Measurements from ENCODE around the gene MOV10. TPM values are rescaled to one million over a fixed set of nuclear protein-coding genes. Genes with fewer than 3 reads are reported as not detected.
A peak's percentile ranks its signal among the peaks of the same experiment; 100 is the strongest.

The MOV10 gene
- total and polyA plus RNA-seq, 2 of the 13 experiments (the other 11 are each of a cell fraction or from before 2014, with no cell fraction given) = 56.4 to 58.2 TPM

DNA sequence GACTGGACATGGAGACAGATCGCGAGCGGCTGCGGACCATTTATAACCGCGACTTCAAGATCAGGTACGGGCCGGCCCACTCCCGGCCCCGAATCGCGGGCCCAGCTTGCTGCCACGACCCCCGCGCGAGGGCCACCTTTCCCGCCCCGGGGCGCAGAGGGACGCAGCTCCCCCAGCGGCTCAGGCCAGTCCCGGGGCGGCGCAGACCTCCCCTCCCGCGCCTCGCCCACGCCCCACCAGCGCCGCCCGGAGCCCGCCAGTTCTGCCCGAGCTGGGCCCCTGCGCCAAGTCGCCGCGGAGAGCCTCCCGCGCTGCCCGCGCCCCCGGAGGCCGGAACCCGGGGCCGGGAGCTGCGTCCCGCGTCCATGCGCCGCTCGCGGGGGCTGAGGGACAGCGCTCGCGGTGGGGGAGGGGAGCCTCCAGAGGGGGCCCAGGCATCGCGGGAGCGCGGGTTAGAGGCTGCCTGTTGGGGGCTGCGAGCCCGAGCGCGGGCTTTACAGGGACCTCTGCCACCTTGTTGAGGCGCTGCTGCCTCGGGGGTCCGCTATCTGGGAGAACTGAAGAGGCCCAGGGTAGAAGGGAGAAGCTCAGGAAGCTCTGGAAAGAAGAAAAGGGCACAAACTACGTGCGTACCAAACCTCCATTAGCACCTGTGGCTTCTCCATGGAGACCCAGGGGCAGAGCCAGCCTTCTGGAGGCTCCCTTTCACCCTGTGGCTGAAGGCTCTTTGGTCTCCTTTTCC, 698 bp downstream of the MOV10 start (continued):
- peak; percentile 38; the same call in 1 of the 2 replicates for TF ChIP-seq MTERF4 (CRISPR knock-in tag; IDR thresholded peaks at IDR 0.05)
- peak; percentile 3; the same call in 1 of the 2 replicates for TF ChIP-seq ZNF605 (CRISPR knock-in tag; IDR thresholded peaks at IDR 0.05)
- TF ChIP-seq CBX1 (IDR thresholded peaks at IDR 0.05; ENCODE audit: low read depth) = no peak
- TF ChIP-seq THYN1 (CRISPR knock-in tag; IDR thresholded peaks at IDR 0.05; ENCODE audit: borderline replicate concordance, low read depth) = no peak
- TF ChIP-seq KAT8 (CRISPR knock-in tag; IDR thresholded peaks at IDR 0.05) = 0 out of 2 replicates have a peak, but pooled peaks have one; percentile 7
- peak; percentile 64; the same call in 1 of the 2 replicates for TF ChIP-seq ARNT2 (CRISPR knock-in tag; IDR thresholded peaks at IDR 0.05; ENCODE audit: low read depth)
- TF ChIP-seq HOXD1 (CRISPR knock-in tag; IDR thresholded peaks at IDR 0.05) = 0 out of 2 replicates have a peak, but pooled peaks have one; percentile 7
- no peak for TF ChIP-seq ETV6 (CRISPR knock-in tag; conservative IDR thresholded peaks at IDR 0.05)
- no peak for TF ChIP-seq EZH2 (conservative IDR thresholded peaks at IDR 0.05; ENCODE audit: low read depth, low read length)
- TF ChIP-seq TCF7L2 (IDR thresholded peaks at IDR 0.05; ENCODE audit: low read depth, low read length) = no peak
- TF ChIP-seq ZHX1 (CRISPR knock-in tag; IDR thresholded peaks at IDR 0.05; ENCODE audit: low read depth) = peak; percentile 41; the same call in 1 of the 2 replicates
- TF ChIP-seq XRCC5 (optimal IDR thresholded peaks at IDR 0.05; ENCODE audit: low read length) = peak; percentile 16
- TF ChIP-seq AGO2 (optimal IDR thresholded peaks at IDR 0.05; ENCODE audit: low read depth, low read length) = peak; percentile 56
- 0 out of 2 replicates have a peak, but pooled peaks have one; percentile 55 for TF ChIP-seq E2F1 (CRISPR knock-in tag; IDR thresholded peaks at IDR 0.05)
- TF ChIP-seq ZNF431 (CRISPR knock-in tag; IDR thresholded peaks at IDR 0.05; ENCODE audit: borderline replicate concordance, low read depth) = 0 out of 2 replicates have a peak, but pooled peaks have one; percentile 78
- TF ChIP-seq, protein P1, sequence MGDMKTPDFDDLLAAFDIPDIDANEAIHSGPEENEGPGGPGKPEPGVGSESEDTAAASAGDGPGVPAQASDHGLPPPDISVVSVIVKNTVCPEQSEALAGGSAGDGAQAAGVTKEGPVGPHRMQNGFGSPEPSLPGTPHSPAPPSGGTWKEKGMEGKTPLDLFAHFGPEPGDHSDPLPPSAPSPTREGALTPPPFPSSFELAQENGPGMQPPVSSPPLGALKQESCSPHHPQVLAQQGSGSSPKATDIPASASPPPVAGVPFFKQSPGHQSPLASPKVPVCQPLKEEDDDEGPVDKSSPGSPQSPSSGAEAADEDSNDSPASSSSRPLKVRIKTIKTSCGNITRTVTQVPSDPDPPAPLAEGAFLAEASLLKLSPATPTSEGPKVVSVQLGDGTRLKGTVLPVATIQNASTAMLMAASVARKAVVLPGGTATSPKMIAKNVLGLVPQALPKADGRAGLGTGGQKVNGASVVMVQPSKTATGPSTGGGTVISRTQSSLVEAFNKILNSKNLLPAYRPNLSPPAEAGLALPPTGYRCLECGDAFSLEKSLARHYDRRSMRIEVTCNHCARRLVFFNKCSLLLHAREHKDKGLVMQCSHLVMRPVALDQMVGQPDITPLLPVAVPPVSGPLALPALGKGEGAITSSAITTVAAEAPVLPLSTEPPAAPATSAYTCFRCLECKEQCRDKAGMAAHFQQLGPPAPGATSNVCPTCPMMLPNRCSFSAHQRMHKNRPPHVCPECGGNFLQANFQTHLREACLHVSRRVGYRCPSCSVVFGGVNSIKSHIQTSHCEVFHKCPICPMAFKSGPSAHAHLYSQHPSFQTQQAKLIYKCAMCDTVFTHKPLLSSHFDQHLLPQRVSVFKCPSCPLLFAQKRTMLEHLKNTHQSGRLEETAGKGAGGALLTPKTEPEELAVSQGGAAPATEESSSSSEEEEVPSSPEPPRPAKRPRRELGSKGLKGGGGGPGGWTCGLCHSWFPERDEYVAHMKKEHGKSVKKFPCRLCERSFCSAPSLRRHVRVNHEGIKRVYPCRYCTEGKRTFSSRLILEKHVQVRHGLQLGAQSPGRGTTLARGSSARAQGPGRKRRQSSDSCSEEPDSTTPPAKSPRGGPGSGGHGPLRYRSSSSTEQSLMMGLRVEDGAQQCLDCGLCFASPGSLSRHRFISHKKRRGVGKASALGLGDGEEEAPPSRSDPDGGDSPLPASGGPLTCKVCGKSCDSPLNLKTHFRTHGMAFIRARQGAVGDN (CRISPR knock-in tag; IDR thresholded peaks at IDR 0.05) = peak; percentile 62
- TF ChIP-seq SMARCE1 (IDR thresholded peaks at IDR 0.05; ENCODE audit: borderline replicate concordance) = no peak
- TF ChIP-seq TGIF2 (CRISPR knock-in tag; IDR thresholded peaks at IDR 0.05) = no peak
- no peak for TF ChIP-seq ZNF772 (CRISPR knock-in tag; IDR thresholded peaks at IDR 0.05)
- peak; percentile 40; the same call in 1 of the 2 replicates for TF ChIP-seq GABPB1 (CRISPR knock-in tag; IDR thresholded peaks at IDR 0.05)
- TF ChIP-seq ZFP82 (CRISPR knock-in tag; IDR thresholded peaks at IDR 0.05; ENCODE audit: borderline replicate concordance) = no peak
